Measurements from ENCODE around the gene TMEM263. TPM values are rescaled to one million over a fixed set of nuclear protein-coding genes. Genes with fewer than 3 reads are reported as not detected.
A peak's percentile ranks its signal among the peaks of the same experiment; 100 is the strongest.

The TMEM263 gene
- total RNA-seq, 1 experiment from 2014 or later: 35.0 TPM

DNA sequence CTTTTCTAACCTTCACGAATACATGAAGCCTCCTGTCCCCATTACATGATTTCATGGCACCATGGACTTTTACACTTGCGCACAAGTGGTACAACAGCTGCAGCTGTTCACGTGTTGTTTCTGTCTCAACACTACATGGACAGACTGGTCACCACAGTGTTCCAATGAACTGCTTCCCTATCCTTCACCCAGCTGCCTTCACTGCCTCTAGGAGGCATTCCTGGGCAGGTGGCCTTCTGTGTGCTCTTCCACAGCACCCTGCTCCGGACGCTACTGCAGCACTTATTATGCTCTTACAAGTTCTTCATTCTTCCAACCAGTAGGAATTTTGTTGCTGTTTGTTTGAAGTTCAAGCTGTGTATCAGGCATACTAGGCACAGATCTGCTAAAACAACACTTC, 29.8 kb downstream of the TMEM263 start:
- H3K27me3 ChIP-seq (ENCODE audit: control insufficient read depth, insufficient read depth, low read length): no peaks in the 10 kb centered on the region
- H3K27ac ChIP-seq (ENCODE audit: low read length): peak overlapping the region; percentile 75; the same call in 1 of the 2 replicates
- ATAC-seq: no peak
- no TSS peak for BruUV-seq (replicated peaks)
- no peak overlapping the region; a peak in 1 of 4 replicates for H3K4me3 ChIP-seq (ENCODE audit: low read depth in 2 of 2, low read length in 2 of 2)
- no peaks in the 10 kb centered on the region; the same call in 1 of the 2 replicates for H3K36me3 ChIP-seq (ENCODE audit: control insufficient read depth, insufficient read depth, low read length)
- no peak for DNase-seq (ENCODE audit: low read depth, low spot score)
- no peaks in the 10 kb centered on the region for H3K9me3 ChIP-seq (ENCODE audit: control insufficient read depth, insufficient read depth, low read depth, low read length)
- ChIA-PET POLR2A (no interaction called here), CTCF (no interaction called here)
- TF ChIP-seq CTCF (IDR thresholded peaks at IDR 0.05): no peak
- no peak for TF ChIP-seq REST (IDR thresholded peaks at IDR 0.05; ENCODE audit: insufficient read depth in 1 of 2, low read depth in 2 of 2, low read length in 1 of 2)
- TF ChIP-seq TCF7L2 (IDR thresholded peaks at IDR 0.05; ENCODE audit: low read depth, low read length): no peak
- TF ChIP-seq POLR2AphosphoS5 (IDR thresholded peaks at IDR 0.05; ENCODE audit: low read depth, low read length): no peak
- TF ChIP-seq SIN3A (IDR thresholded peaks at IDR 0.05; ENCODE audit: borderline replicate concordance, insufficient read depth, low read depth, low read length): no peak
- intact Hi-C loops (cut with micrococcal nuclease; ENCODE audit: unreplicated experiment) (no loop called here), in situ Hi-C loops (cut with HindIII; ENCODE audit: low pct_unique_long_range_greater_than_20kb, low sequenced_read_pairs) (no loop called here)
- H3K4me1 ChIP-seq (ENCODE audit: control insufficient read depth, insufficient read depth, low read length): peaks cover 18% of the 10 kb centered on the region

DNA sequence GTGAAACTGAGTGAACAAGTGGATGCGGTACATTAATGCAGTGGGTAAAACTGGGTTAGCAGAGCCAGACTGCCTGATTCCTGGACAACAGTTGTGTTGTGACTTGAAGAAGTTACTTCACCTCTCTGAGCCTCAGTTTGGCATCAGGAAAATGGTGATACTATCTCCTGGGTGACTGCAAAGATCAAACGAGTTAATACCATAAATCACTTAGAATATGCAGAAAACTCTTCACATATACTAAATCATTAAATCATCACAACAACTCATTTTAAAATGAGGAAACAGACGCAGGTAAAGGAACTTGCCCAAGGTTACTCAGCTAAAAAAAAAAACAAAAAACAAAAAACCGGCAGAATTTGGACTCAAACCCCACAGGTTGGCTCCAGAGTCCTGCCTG, 30.4 kb downstream of the TMEM263 start:
- ChIA-PET POLR2A (no interaction called here), CTCF (no interaction called here)
- ATAC-seq: no peak
- no peak for DNase-seq (ENCODE audit: low read depth, low spot score)
- intact Hi-C loops (cut with micrococcal nuclease; ENCODE audit: unreplicated experiment) (no loop called here), in situ Hi-C loops (cut with HindIII; ENCODE audit: low pct_unique_long_range_greater_than_20kb, low sequenced_read_pairs) (no loop called here)
- Histone ChIP-seq H3K27me3 (ENCODE audit: control insufficient read depth, insufficient read depth, low read length) (no peaks in the 10 kb centered on the region), H3K9me3 (ENCODE audit: control insufficient read depth, insufficient read depth, low read depth, low read length) (no peaks in the 10 kb centered on the region), H3K36me3 (ENCODE audit: control insufficient read depth, insufficient read depth, low read length) (no peaks in the 10 kb centered on the region; the same call in 1 of the 2 replicates), H3K4me3 (ENCODE audit: low read depth in 2 of 2, low read length in 2 of 2) (peak overlapping the region; percentile 56 to 93), H3K4me1 (ENCODE audit: control insufficient read depth, insufficient read depth, low read length) (peaks cover 18% of the 10 kb centered on the region), H3K27ac (ENCODE audit: low read length) (peak overlapping the region; percentile 75)
- TF ChIP-seq SIN3A (IDR thresholded peaks at IDR 0.05; ENCODE audit: borderline replicate concordance, insufficient read depth, low read depth, low read length) (no peak), POLR2AphosphoS5 (IDR thresholded peaks at IDR 0.05; ENCODE audit: low read depth, low read length) (no peak), TCF7L2 (IDR thresholded peaks at IDR 0.05; ENCODE audit: low read depth, low read length) (no peak), REST (IDR thresholded peaks at IDR 0.05; ENCODE audit: insufficient read depth in 1 of 2, low read depth in 2 of 2, low read length in 1 of 2) (no peak), CTCF (IDR thresholded peaks at IDR 0.05) (no peak)
- no TSS peak for BruUV-seq (replicated peaks)
